PC-3 (cell line): Measurements from ENCODE around the gene TNRC18. TPM values are rescaled to one million over a fixed set of nuclear protein-coding genes. Genes with fewer than 3 reads are reported as not detected.
"Not testable (repeated sequence)": the region's sequence is repeated elsewhere in the genome, so short reads cannot be mapped to it uniquely, and the experiment has no call there.

Experiments
- ATAC-seq: fragments of 200-7000 bp; cut with Tn5 transposase; 2 replicates; pipeline ENCODE4 v1.9.1; 2020; ENCODE audit warnings: mild to moderate bottlenecking, moderate library complexity
- BruUV-seq: library from RNA; stranded (reverse); fragments of 400-500 nt; replicated peaks from 2 replicates; lab custom pipeline; 2021; lab: Mats Ljungman, UMichigan
- CTCF ChIA-PET: fragments of 300-600 bp; sonication (Branson Sonifier 250); formaldehyde crosslinking; loops from one replicate; lab custom pipeline; 2022; ENCODE audit warnings: antibody characterized with exemption; lab: Charles Lee
- POLR2A ChIA-PET: fragments of 300-600 bp; sonication (Branson Sonifier 250); formaldehyde crosslinking; loops from one replicate; lab custom pipeline; 2022; ENCODE audit warnings: antibody characterized with exemption; ENCODE audit not compliant: unreplicated experiment; lab: Charles Lee
- DNase-seq: peaks from one replicate; pipeline ENCODE4 v3.0.0-alpha.2; 2015
- H2AFZ ChIP-seq: fragments of 300-600 bp; sonication (generic); 2 replicates; pipeline ENCODE4 v1.6.0; 2016; ENCODE audit warnings: antibody characterized with exemption, low read length
- H3F3A ChIP-seq: fragments of 300-600 bp; sonication (generic); one replicate; pipeline ENCODE4 v1.6.0; 2017; ENCODE audit warnings: antibody characterized with exemption, low read length, control low read depth, mild to moderate bottlenecking; ENCODE audit not compliant: unreplicated experiment
- H3K27ac ChIP-seq: fragments of 300-600 bp; sonication (generic); 2 replicates; pipeline ENCODE4 v1.5.1; 2016; ENCODE audit warnings: mild to moderate bottlenecking, low read length
- H3K27me3 ChIP-seq: fragments of 300-600 bp; sonication (generic); 2 replicates; pipeline ENCODE4 v1.6.1; 2016; ENCODE audit warnings: low read length, mixed read lengths
- H3K36me3 ChIP-seq: fragments of 300-600 bp; sonication (generic); 2 replicates; pipeline ENCODE4 v1.6.1; 2016; ENCODE audit warnings: low read depth, mixed run types, low read length, mixed read lengths
- H3K4me1 ChIP-seq: fragments of 300-600 bp; sonication (generic); 2 replicates; pipeline ENCODE4 v1.5.1; 2016; ENCODE audit warnings: low read length; ENCODE audit not compliant: insufficient read depth
- H3K4me2 ChIP-seq: fragments of 300-600 bp; sonication (generic); 2 replicates; pipeline ENCODE4 v1.6.0; 2016; ENCODE audit warnings: low read length
- H3K4me3 ChIP-seq: fragments of 300-600 bp; sonication (generic); 2 replicates; pipeline ENCODE4 v1.5.1; 2016; ENCODE audit warnings: mild to moderate bottlenecking, low read length, mixed read lengths
- H3K79me2 ChIP-seq: fragments of 300-600 bp; sonication (generic); 2 replicates; pipeline ENCODE4 v1.6.1; 2017; ENCODE audit warnings: low read length, mixed read lengths
- H3K9ac ChIP-seq: fragments of 300-600 bp; sonication (generic); 2 replicates; pipeline ENCODE4 v1.6.0; 2016; ENCODE audit warnings: mild to moderate bottlenecking, low read length
- H3K9me2 ChIP-seq: fragments of 300-600 bp; sonication (generic); replicated peaks from 2 replicates; pipeline ENCODE4 v1.6.1; 2016; ENCODE audit warnings: mixed run types, low read length, mixed read lengths
- H3K9me3 ChIP-seq: fragments of 300-600 bp; sonication (generic); 2 replicates; pipeline ENCODE4 v1.6.1; 2016; ENCODE audit warnings: low read length, mixed read lengths
- H4K20me1 ChIP-seq: fragments of 300-600 bp; sonication (generic); 2 replicates; pipeline ENCODE4 v1.6.1; 2016; ENCODE audit warnings: low read length, mixed read lengths
- CTCF ChIP-seq: fragments of 300-600 bp; sonication (generic); conservative IDR thresholded peaks from 2 replicates; pipeline ENCODE4 v1.5.1; 2017; ENCODE audit warnings: antibody characterized with exemption, low read depth, mild to moderate bottlenecking, low read length
- EZH2 ChIP-seq: fragments of 300-600 bp; sonication (generic); IDR thresholded peaks from one replicate; pipeline ENCODE4 v1.6.1; 2017; ENCODE audit warnings: antibody characterized with exemption, mild to moderate bottlenecking, low read length; ENCODE audit not compliant: unreplicated experiment
- EZH2phosphoT487 ChIP-seq: fragments of 300-600 bp; sonication (generic); IDR thresholded peaks from 2 replicates; pipeline ENCODE4 v1.6.1; 2018; ENCODE audit warnings: mild to moderate bottlenecking, antibody characterized with exemption, low read length, borderline replicate concordance
- intact Hi-C: fragments of 100-400 bp; cut with micrococcal nuclease; formaldehyde crosslinking; loops from 2 replicates; pipeline ENCODE4 v1.9.0; 2023
- total RNA-seq: library from RNA; depleted of rRNA; stranded (reverse); fragments of >200 nt; gene quantifications from 2 replicates; pipeline ENCODE4 v1.2.3, GENCODE V29; 2014

Gene TNRC18
- total RNA-seq, 1 experiment from 2014 or later = 26.8 TPM

GRCh38 chr7:5365976-5366625, 57.5 kb downstream of the TNRC18 start:
- H3K4me2 ChIP-seq, POLR2A ChIA-PET, H3F3A ChIP-seq, H3K27ac ChIP-seq, H3K27me3 ChIP-seq, H3K79me2 ChIP-seq, H2AFZ ChIP-seq, H3K4me1 ChIP-seq, H3K9me2 ChIP-seq, H4K20me1 ChIP-seq, H3K9me3 ChIP-seq, H3K36me3 ChIP-seq, BruUV-seq, H3K4me3 ChIP-seq, H3K9ac ChIP-seq: not testable (repeated sequence)
- peak; percentile 86 for DNase-seq
- peak; percentile 76 for TF ChIP-seq CTCF
- peak; percentile 82 for ATAC-seq
- CTCF ChIA-PET = interaction anchor here (0.5 to 1.3 kb wide), 7 partner anchors 59 to 337 kb away, joined by 3 to 11 read pairs (median 5); no protein-coding TSS in a partner anchor
- intact Hi-C loops = loop anchor here (1.0 to 2.0 kb wide), 2 partner anchors 84 to 125 kb away; no protein-coding TSS in a partner anchor

- ATAC-seq (no peak), DNase-seq (no peak)
- H3K9me2 ChIP-seq = no peaks in the 10 kb centered on the region
- TF ChIP-seq EZH2 (no peak), CTCF (no peak), EZH2phosphoT487 (no peak)
- intact Hi-C loops = no loop called here
- CTCF ChIA-PET = interaction anchor here (0.6 to 0.7 kb wide), 2 partner anchors 58 to 87 kb away, joined by 5 to 11 read pairs; no protein-coding TSS in a partner anchor
- no peak overlapping the region for H3K4me3 ChIP-seq
- no peaks in the 10 kb centered on the region for H4K20me1 ChIP-seq
- no peaks in the 10 kb centered on the region for H3K4me1 ChIP-seq
- H3K27me3 ChIP-seq = no peaks in the 10 kb centered on the region
- H3F3A ChIP-seq = no peaks in the 10 kb centered on the region
- no peak overlapping the region for H2AFZ ChIP-seq
- H3K36me3 ChIP-seq = peaks cover 3% of the 10 kb centered on the region; the same call in 1 of the 2 replicates
- H3K4me2 ChIP-seq = no peak overlapping the region
- POLR2A ChIA-PET = interaction anchor here (0.6 kb wide), 1 partner anchor 214 kb away, joined by 5 read pairs; no protein-coding TSS in a partner anchor
- H3K9me3 ChIP-seq = no peaks in the 10 kb centered on the region
- H3K79me2 ChIP-seq = peaks cover 4% of the 10 kb centered on the region
- H3K27ac ChIP-seq = no peak overlapping the region
- H3K9ac ChIP-seq = no peak overlapping the region
- no TSS peak for BruUV-seq
Measured at GRCh38 chr7:5363729-5364128, 59.9 kb downstream of the TNRC18 start.

- Histone ChIP-seq H3K9me3 (no peaks in the 10 kb centered on the region), H3K4me1 (no peaks in the 10 kb centered on the region), H3K27ac (no peak overlapping the region), H3K27me3 (no peaks in the 10 kb centered on the region), H3K4me2 (no peak overlapping the region), H3F3A (no peaks in the 10 kb centered on the region), H3K36me3 (peaks cover 4% of the 10 kb centered on the region; the same call in 1 of the 2 replicates), H3K4me3 (no peak overlapping the region), H3K79me2 (no peaks in the 10 kb centered on the region), H2AFZ (no peak overlapping the region), H3K9ac (no peak overlapping the region), H4K20me1 (no peaks in the 10 kb centered on the region), H3K9me2 (no peaks in the 10 kb centered on the region)
- ATAC-seq = no peak
- intact Hi-C loops = no loop called here
- TF ChIP-seq EZH2 (no peak), CTCF (no peak), EZH2phosphoT487 (no peak)
- POLR2A ChIA-PET = no interaction called here
- BruUV-seq = no TSS peak
- CTCF ChIA-PET = no interaction called here
- no peak for DNase-seq
Measured at GRCh38 chr7:5362466-5362865, 61.2 kb downstream of the TNRC18 start.
